Astrocyte (in vitro differentiated cells and primary cell): ENCODE measurements around the gene GRIK3. TPM values are rescaled to one million over a fixed set of nuclear protein-coding genes. Genes with fewer than 3 reads are reported as not detected.

Experiments used
- DNase-seq: peaks from one replicate; pipeline ENCODE4 v3.0.0-alpha.2; 2010; ENCODE audit warnings: low read depth
- FAIRE-seq: peaks from 2 replicates; lab custom pipeline; 2011; peaks lifted over from hg19 to GRCh38; lab: Jason Lieb, UNC
- H2AFZ ChIP-seq: 2 replicates; pipeline ENCODE4 v1.6.0; 2012; ENCODE audit warnings: low read depth, low read length, inconsistent platforms
- H3K27ac ChIP-seq: 2 replicates; pipeline ENCODE4 v1.5.1; 2011; ENCODE audit warnings: low read depth, low read length, inconsistent platforms
- H3K27me3 ChIP-seq: 2 replicates; pipeline ENCODE4 v1.6.0; 2011; ENCODE audit warnings: low read length, inconsistent platforms; ENCODE audit not compliant: insufficient read depth
- H3K36me3 ChIP-seq: 2 replicates; pipeline ENCODE4 v1.5.1; 2011; ENCODE audit warnings: low read length, inconsistent platforms; ENCODE audit not compliant: insufficient read depth
- H3K4me1 ChIP-seq: 2 replicates; pipeline ENCODE4 v1.5.1; 2011; ENCODE audit warnings: low read length, inconsistent platforms; ENCODE audit not compliant: insufficient read depth
- H3K4me2 ChIP-seq: 2 replicates; pipeline ENCODE4 v1.6.0; 2012; ENCODE audit warnings: low read length, inconsistent platforms
- H3K4me3 ChIP-seq: 2 replicates; pipeline ENCODE4 v1.5.1; 2011; ENCODE audit warnings: low read depth, mild to moderate bottlenecking, low read length, inconsistent platforms; ENCODE audit not compliant: insufficient read depth
- H3K79me2 ChIP-seq: 2 replicates; pipeline ENCODE4 v1.6.0; 2012; ENCODE audit warnings: mild to moderate bottlenecking, low read length, inconsistent platforms; ENCODE audit not compliant: insufficient read depth
- H3K9ac ChIP-seq: 2 replicates; pipeline ENCODE4 v1.6.0; 2012; ENCODE audit warnings: mild to moderate bottlenecking, low read length, inconsistent platforms
- H3K9me3 ChIP-seq: 2 replicates; pipeline ENCODE4 v1.5.1; 2012; ENCODE audit warnings: low read depth, mild to moderate bottlenecking, low read length, inconsistent platforms; ENCODE audit not compliant: insufficient read depth
- H4K20me1 ChIP-seq: 2 replicates; pipeline ENCODE4 v1.6.0; 2012; ENCODE audit warnings: low read length, inconsistent platforms; ENCODE audit not compliant: insufficient read depth
- H3K27ac Mint-ChIP-seq: one replicate; pipeline ENCODE4 v1.8.0; 2021; ENCODE audit warnings: mild to moderate bottlenecking, mixed read lengths; ENCODE audit not compliant: unreplicated experiment
- H3K27me3 Mint-ChIP-seq: one replicate; pipeline ENCODE4 v1.8.0; 2021; ENCODE audit warnings: low read depth, mixed read lengths; ENCODE audit not compliant: unreplicated experiment
- H3K36me3 Mint-ChIP-seq: one replicate; pipeline ENCODE4 v1.8.0; 2021; ENCODE audit warnings: low read depth, mixed read lengths; ENCODE audit not compliant: unreplicated experiment
- H3K4me1 Mint-ChIP-seq: one replicate; pipeline ENCODE4 v1.8.0; 2021; ENCODE audit warnings: low read depth, mixed read lengths; ENCODE audit not compliant: unreplicated experiment
- H3K4me3 Mint-ChIP-seq: one replicate; pipeline ENCODE4 v1.8.0; 2021; ENCODE audit warnings: mild to moderate bottlenecking, moderate library complexity, mixed read lengths; ENCODE audit not compliant: unreplicated experiment
- H3K9me3 Mint-ChIP-seq: one replicate; pipeline ENCODE4 v1.8.0; 2021; ENCODE audit warnings: mild to moderate bottlenecking, mixed read lengths; ENCODE audit not compliant: unreplicated experiment
- EZH2 ChIP-seq: IDR thresholded peaks from 2 replicates; pipeline ENCODE4 v1.6.1; 2012; ENCODE audit warnings: mild to moderate bottlenecking, low read length, inconsistent platforms; ENCODE audit not compliant: insufficient read depth
- total RNA-seq: library from RNA; stranded (reverse); gene quantifications from 2 replicates; pipeline ENCODE4 v1.2.1, GENCODE V29; 2021
- TF ChIP-seq, protein P1 (sequence below): IDR thresholded peaks from 2 replicates; pipeline ENCODE4 v1.5.1; 2011; ENCODE audit warnings: low read depth, mild to moderate bottlenecking, inconsistent platforms, low read length, moderate library complexity; ENCODE audit not compliant: insufficient read depth

GRIK3 gene
- total RNA-seq, 1 donor from 2014 or later: 0.16 TPM

GRCh38 chr1:36782085-36782484 lies 252.2 kb downstream of the GRIK3 start:
- no peaks in the 10 kb centered on the region for H4K20me1 ChIP-seq
- TF ChIP-seq, protein P1, sequence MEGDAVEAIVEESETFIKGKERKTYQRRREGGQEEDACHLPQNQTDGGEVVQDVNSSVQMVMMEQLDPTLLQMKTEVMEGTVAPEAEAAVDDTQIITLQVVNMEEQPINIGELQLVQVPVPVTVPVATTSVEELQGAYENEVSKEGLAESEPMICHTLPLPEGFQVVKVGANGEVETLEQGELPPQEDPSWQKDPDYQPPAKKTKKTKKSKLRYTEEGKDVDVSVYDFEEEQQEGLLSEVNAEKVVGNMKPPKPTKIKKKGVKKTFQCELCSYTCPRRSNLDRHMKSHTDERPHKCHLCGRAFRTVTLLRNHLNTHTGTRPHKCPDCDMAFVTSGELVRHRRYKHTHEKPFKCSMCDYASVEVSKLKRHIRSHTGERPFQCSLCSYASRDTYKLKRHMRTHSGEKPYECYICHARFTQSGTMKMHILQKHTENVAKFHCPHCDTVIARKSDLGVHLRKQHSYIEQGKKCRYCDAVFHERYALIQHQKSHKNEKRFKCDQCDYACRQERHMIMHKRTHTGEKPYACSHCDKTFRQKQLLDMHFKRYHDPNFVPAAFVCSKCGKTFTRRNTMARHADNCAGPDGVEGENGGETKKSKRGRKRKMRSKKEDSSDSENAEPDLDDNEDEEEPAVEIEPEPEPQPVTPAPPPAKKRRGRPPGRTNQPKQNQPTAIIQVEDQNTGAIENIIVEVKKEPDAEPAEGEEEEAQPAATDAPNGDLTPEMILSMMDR: no peak
- no peak for TF ChIP-seq EZH2
- FAIRE-seq (no peak), DNase-seq (no peak)
- H3K36me3 ChIP-seq: no peaks in the 10 kb centered on the region
- no peaks in the 10 kb centered on the region for H3K9me3 Mint-ChIP-seq
- no peaks in the 10 kb centered on the region for H3K36me3 Mint-ChIP-seq
- no peak overlapping the region for H3K27ac Mint-ChIP-seq
- no peak overlapping the region for H2AFZ ChIP-seq
- H3K4me3 Mint-ChIP-seq: no peak overlapping the region
- no peak overlapping the region for H3K27ac ChIP-seq
- H3K4me1 Mint-ChIP-seq: peaks cover 8% of the 10 kb centered on the region
- H3K4me2 ChIP-seq: no peak overlapping the region
- no peaks in the 10 kb centered on the region for H3K79me2 ChIP-seq
- H3K27me3 ChIP-seq: no peaks in the 10 kb centered on the region
- peaks cover 50% of the 10 kb centered on the region for H3K27me3 Mint-ChIP-seq
- no peak overlapping the region for H3K4me3 ChIP-seq
- no peaks in the 10 kb centered on the region for H3K9me3 ChIP-seq
- H3K4me1 ChIP-seq: no peaks in the 10 kb centered on the region
- no peak overlapping the region for H3K9ac ChIP-seq

DNA sequence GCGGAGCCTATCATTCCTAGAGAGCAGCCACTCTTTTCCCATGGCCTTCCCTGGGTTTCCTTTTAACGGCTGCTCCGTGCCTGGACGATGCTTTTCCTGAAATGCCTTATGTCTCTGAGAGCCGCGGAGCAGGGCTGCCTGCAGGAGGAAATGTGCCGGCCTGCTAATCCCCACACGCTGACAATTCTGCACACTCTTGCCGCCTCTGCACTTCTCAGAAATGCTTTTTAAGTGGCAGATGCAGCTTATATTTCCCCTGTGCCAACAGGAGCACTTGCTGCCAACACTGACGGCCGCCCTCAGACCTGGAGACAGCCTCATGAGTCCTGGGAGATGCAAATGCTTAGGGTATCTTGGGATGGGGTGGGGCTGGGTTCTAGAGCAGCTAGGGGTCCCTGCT lies 253.2 kb downstream of the GRIK3 start:
- peaks cover 48% of the 10 kb centered on the region for H3K27me3 Mint-ChIP-seq
- no peaks in the 10 kb centered on the region for H3K36me3 Mint-ChIP-seq
- peaks cover 8% of the 10 kb centered on the region for H3K4me1 Mint-ChIP-seq

DNA sequence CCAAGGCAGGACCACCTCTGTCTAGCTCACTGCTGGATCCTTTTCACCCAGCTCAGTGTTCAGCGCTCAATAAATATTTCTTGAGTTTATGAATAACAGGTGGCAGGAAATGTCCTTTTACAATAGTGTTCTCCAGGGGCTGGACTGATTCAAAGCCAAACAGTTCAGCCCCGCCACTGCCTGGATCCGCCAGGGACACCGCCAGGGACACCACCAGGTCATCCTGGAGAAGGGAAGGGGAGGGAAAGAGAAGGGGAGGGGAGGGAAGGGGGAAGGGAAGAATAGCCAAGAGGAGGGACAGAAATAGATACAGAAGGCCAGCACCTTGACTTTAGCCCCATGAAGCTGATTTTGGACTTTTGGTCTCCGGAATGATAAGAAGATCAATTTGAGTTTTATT lies 255.6 kb downstream of the GRIK3 start:
- FAIRE-seq: no peak
- no peaks in the 10 kb centered on the region for H3K36me3 ChIP-seq
- DNase-seq: no peak
- Mint-ChIP-seq H3K9me3 (no peaks in the 10 kb centered on the region), H3K27me3 (peaks cover 51% of the 10 kb centered on the region), H3K4me1 (no peaks in the 10 kb centered on the region), H3K27ac (no peak overlapping the region), H3K4me3 (no peak overlapping the region), H3K36me3 (no peaks in the 10 kb centered on the region)
- no peaks in the 10 kb centered on the region for H3K4me1 ChIP-seq
- TF ChIP-seq, protein P1: no peak
- no peak for TF ChIP-seq EZH2
- no peak overlapping the region for H3K4me2 ChIP-seq
- H3K27ac ChIP-seq: no peak overlapping the region
- no peaks in the 10 kb centered on the region for H3K79me2 ChIP-seq
- no peak overlapping the region for H3K4me3 ChIP-seq
- no peaks in the 10 kb centered on the region for H4K20me1 ChIP-seq
- no peaks in the 10 kb centered on the region for H3K27me3 ChIP-seq
- no peaks in the 10 kb centered on the region for H3K9me3 ChIP-seq
- H3K9ac ChIP-seq: no peak overlapping the region
- no peak overlapping the region for H2AFZ ChIP-seq

More for the DNA sequence above, 253.2 kb downstream of the GRIK3 start:
- H2AFZ ChIP-seq: no peak overlapping the region
- H3K4me2 ChIP-seq: no peak overlapping the region
- no peak overlapping the region for H3K27ac Mint-ChIP-seq
- DNase-seq: no peak
- H3K9ac ChIP-seq: no peak overlapping the region
- no peaks in the 10 kb centered on the region for H3K79me2 ChIP-seq
- no peaks in the 10 kb centered on the region for H3K9me3 Mint-ChIP-seq
- H3K4me3 ChIP-seq: no peak overlapping the region
- no peak for FAIRE-seq
- no peaks in the 10 kb centered on the region for H3K4me1 ChIP-seq
- no peaks in the 10 kb centered on the region for H3K27me3 ChIP-seq
- H4K20me1 ChIP-seq: no peaks in the 10 kb centered on the region
- H3K4me3 Mint-ChIP-seq: no peak overlapping the region
- H3K36me3 ChIP-seq: no peaks in the 10 kb centered on the region
- TF ChIP-seq, protein P1: no peak
- TF ChIP-seq EZH2: no peak
- H3K27ac ChIP-seq: no peak overlapping the region
- H3K9me3 ChIP-seq: no peaks in the 10 kb centered on the region
